SK-N-SH treated with all-trans-retinoic acid at 6 μM for 48 hours (cell line): Measurements from ENCODE around the gene GNL1.

Source experiments
- ATAC-seq: fragments of 200-7000 bp; cut with Tn5 transposase; 3 replicates; pipeline ENCODE4 v1.9.1; 2020; ENCODE audit warnings: mild to moderate bottlenecking, moderate library complexity
- ARNTL ChIP-seq: fragments of 450-650 bp; formaldehyde crosslinking; IDR thresholded peaks from 2 replicates; pipeline ENCODE4 v1.5.0; 2020; ENCODE audit warnings: low read depth, mild to moderate bottlenecking, moderate library complexity, borderline replicate concordance
- BACH2 ChIP-seq: fragments of 250-450 bp; sonication (Bioruptor Pico); IDR thresholded peaks from 2 replicates; pipeline ENCODE4 v1.9.0; 2021; ENCODE audit warnings: mild to moderate bottlenecking, borderline replicate concordance
- CSDC2 ChIP-seq: fragments of 250-450 bp; sonication (Bioruptor Pico); IDR thresholded peaks from 2 replicates; pipeline ENCODE4 v1.5.0; 2020; ENCODE audit warnings: mild to moderate bottlenecking, moderate library complexity
- CSRNP3 ChIP-seq: fragments of 250-450 bp; sonication (Bioruptor Pico); IDR thresholded peaks from 2 replicates; pipeline ENCODE4 v1.5.1; 2021; ENCODE audit warnings: mild to moderate bottlenecking, moderate library complexity
- ESRRG ChIP-seq: fragments of 250-450 bp; sonication (Bioruptor Pico); IDR thresholded peaks from 2 replicates; pipeline ENCODE4 v1.6.1; 2021; ENCODE audit warnings: mild to moderate bottlenecking
- ISL1 ChIP-seq: fragments of 250-450 bp; sonication (Bioruptor Pico); IDR thresholded peaks from 2 replicates; pipeline ENCODE4 v2.1.2; 2022; ENCODE audit warnings: mild to moderate bottlenecking, moderate library complexity
- OSR1 ChIP-seq: fragments of 250-450 bp; sonication (Bioruptor Pico); IDR thresholded peaks from 2 replicates; pipeline ENCODE4 v1.8.0; 2022; ENCODE audit warnings: moderate library complexity, mild to moderate bottlenecking, inconsistent platforms
- RARB ChIP-seq: fragments of 250-450 bp; sonication (Bioruptor Pico); IDR thresholded peaks from 2 replicates; pipeline ENCODE4 v1.8.0; 2021; ENCODE audit warnings: mild to moderate bottlenecking, moderate library complexity
- SNAI2 ChIP-seq: fragments of 250-450 bp; sonication (Bioruptor Pico); IDR thresholded peaks from 2 replicates; pipeline ENCODE4 v1.5.0; 2020; ENCODE audit warnings: mild to moderate bottlenecking, moderate library complexity
- TCF4 ChIP-seq: fragments of 250-450 bp; sonication (Bioruptor Pico); IDR thresholded peaks from 2 replicates; pipeline ENCODE4 v1.8.0; 2021; ENCODE audit warnings: mild to moderate bottlenecking, moderate library complexity, borderline replicate concordance
- TOX ChIP-seq: fragments of 250-450 bp; sonication (Bioruptor Pico); IDR thresholded peaks from 2 replicates; pipeline ENCODE4 v1.8.0; 2021; ENCODE audit warnings: mild to moderate bottlenecking, moderate library complexity, borderline replicate concordance
- ZC3H10 ChIP-seq: fragments of 250-450 bp; sonication (Bioruptor Pico); IDR thresholded peaks from 2 replicates; pipeline ENCODE4 v1.5.1; 2021; ENCODE audit warnings: mild to moderate bottlenecking, moderate library complexity
- ZFP3 ChIP-seq: fragments of 250-450 bp; sonication (Bioruptor Pico); IDR thresholded peaks from 2 replicates; pipeline ENCODE4 v1.5.0; 2020; ENCODE audit warnings: mild to moderate bottlenecking, moderate library complexity
- ZFP30 ChIP-seq: fragments of 450-650 bp; formaldehyde crosslinking; IDR thresholded peaks from 2 replicates; pipeline ENCODE4 v1.5.0; 2022; ENCODE audit warnings: mild to moderate bottlenecking, moderate library complexity
- ZNF565 ChIP-seq: fragments of 450-650 bp; formaldehyde crosslinking; conservative IDR thresholded peaks from 2 replicates; pipeline ENCODE4 v1.5.0; 2020; ENCODE audit warnings: low read depth, mild to moderate bottlenecking, moderate library complexity
- ZNF8 ChIP-seq: fragments of 450-650 bp; formaldehyde crosslinking; IDR thresholded peaks from 2 replicates; pipeline ENCODE4 v1.5.0; 2020; ENCODE audit warnings: mild to moderate bottlenecking, moderate library complexity
- TF ChIP-seq, protein P1 (sequence below): fragments of 250-450 bp; sonication (Bioruptor Pico); IDR thresholded peaks from 2 replicates; pipeline ENCODE4 v1.5.1; 2020; ENCODE audit warnings: low read depth, mild to moderate bottlenecking, moderate library complexity
- TF ChIP-seq, protein P2 (sequence below): fragments of 250-450 bp; sonication (Bioruptor Pico); IDR thresholded peaks from 2 replicates; pipeline ENCODE4 v1.8.0; 2020; ENCODE audit warnings: mild to moderate bottlenecking, moderate library complexity, borderline replicate concordance
- TF ChIP-seq, protein P3 (sequence below): fragments of 250-450 bp; sonication (Bioruptor Pico); IDR thresholded peaks from 2 replicates; pipeline ENCODE4 v1.8.0; 2021; ENCODE audit warnings: low read depth, mild to moderate bottlenecking, moderate library complexity, borderline replicate concordance
- TF ChIP-seq, protein P4 (sequence below): fragments of 250-450 bp; sonication (Bioruptor Pico); IDR thresholded peaks from 2 replicates; pipeline ENCODE4 v1.5.0; 2020; ENCODE audit warnings: mild to moderate bottlenecking, moderate library complexity

Gene GNL1

DNA sequence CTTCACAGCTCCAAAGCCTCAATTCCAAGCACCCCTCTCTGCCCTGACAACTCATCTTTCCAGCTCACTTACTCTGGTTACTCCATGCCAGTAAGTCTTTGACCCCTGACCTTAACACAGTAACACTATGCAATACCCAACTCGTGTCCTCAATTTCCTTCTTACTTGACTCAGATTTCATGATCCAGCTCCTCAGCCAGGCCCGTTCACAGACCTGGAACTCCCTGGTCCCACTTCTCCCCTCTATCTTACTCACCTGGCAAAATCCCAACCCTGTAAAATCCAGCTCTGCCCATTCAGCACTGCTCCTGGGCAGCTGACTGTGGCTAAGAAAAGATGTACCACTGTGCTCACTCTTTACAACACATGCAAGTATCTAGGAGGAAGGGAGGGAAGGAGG lies 7.9 kb downstream of the GNL1 start:
- TF ChIP-seq, protein P1, sequence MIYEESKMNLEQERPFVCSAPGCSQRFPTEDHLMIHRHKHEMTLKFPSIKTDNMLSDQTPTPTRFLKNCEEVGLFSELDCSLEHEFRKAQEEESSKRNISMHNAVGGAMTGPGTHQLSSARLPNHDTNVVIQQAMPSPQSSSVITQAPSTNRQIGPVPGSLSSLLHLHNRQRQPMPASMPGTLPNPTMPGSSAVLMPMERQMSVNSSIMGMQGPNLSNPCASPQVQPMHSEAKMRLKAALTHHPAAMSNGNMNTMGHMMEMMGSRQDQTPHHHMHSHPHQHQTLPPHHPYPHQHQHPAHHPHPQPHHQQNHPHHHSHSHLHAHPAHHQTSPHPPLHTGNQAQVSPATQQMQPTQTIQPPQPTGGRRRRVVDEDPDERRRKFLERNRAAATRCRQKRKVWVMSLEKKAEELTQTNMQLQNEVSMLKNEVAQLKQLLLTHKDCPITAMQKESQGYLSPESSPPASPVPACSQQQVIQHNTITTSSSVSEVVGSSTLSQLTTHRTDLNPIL (CRISPR knock-in tag) = no peak
- TF ChIP-seq ARNTL (CRISPR knock-in tag) (no peak), ZNF565 (CRISPR knock-in tag) (no peak), ZC3H10 (no peak)
- TF ChIP-seq, protein P2, sequence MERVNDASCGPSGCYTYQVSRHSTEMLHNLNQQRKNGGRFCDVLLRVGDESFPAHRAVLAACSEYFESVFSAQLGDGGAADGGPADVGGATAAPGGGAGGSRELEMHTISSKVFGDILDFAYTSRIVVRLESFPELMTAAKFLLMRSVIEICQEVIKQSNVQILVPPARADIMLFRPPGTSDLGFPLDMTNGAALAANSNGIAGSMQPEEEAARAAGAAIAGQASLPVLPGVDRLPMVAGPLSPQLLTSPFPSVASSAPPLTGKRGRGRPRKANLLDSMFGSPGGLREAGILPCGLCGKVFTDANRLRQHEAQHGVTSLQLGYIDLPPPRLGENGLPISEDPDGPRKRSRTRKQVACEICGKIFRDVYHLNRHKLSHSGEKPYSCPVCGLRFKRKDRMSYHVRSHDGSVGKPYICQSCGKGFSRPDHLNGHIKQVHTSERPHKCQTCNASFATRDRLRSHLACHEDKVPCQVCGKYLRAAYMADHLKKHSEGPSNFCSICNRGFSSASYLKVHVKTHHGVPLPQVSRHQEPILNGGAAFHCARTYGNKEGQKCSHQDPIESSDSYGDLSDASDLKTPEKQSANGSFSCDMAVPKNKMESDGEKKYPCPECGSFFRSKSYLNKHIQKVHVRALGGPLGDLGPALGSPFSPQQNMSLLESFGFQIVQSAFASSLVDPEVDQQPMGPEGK (CRISPR knock-in tag) = no peak
- TF ChIP-seq, protein P3, sequence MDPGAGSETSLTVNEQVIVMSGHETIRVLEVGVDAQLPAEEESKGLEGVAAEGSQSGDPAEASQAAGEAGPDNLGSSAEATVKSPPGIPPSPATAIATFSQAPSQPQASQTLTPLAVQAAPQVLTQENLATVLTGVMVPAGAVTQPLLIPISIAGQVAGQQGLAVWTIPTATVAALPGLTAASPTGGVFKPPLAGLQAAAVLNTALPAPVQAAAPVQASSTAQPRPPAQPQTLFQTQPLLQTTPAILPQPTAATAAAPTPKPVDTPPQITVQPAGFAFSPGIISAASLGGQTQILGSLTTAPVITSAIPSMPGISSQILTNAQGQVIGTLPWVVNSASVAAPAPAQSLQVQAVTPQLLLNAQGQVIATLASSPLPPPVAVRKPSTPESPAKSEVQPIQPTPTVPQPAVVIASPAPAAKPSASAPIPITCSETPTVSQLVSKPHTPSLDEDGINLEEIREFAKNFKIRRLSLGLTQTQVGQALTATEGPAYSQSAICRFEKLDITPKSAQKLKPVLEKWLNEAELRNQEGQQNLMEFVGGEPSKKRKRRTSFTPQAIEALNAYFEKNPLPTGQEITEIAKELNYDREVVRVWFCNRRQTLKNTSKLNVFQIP (CRISPR knock-in tag) = no peak
- no peak for ATAC-seq

GRCh38 chr6:30547454-30547853 lies 8.8 kb downstream of the GNL1 start:
- TF ChIP-seq RARB (CRISPR knock-in tag) = no peak
- TF ChIP-seq, protein P1 (CRISPR knock-in tag) = no peak
- TF ChIP-seq ISL1 = no peak
- no peak for TF ChIP-seq CSDC2 (CRISPR knock-in tag)
- no peak for TF ChIP-seq TCF4
- TF ChIP-seq, protein P3 (CRISPR knock-in tag) = no peak
- TF ChIP-seq ZFP3 (CRISPR knock-in tag) = no peak
- TF ChIP-seq, protein P4, sequence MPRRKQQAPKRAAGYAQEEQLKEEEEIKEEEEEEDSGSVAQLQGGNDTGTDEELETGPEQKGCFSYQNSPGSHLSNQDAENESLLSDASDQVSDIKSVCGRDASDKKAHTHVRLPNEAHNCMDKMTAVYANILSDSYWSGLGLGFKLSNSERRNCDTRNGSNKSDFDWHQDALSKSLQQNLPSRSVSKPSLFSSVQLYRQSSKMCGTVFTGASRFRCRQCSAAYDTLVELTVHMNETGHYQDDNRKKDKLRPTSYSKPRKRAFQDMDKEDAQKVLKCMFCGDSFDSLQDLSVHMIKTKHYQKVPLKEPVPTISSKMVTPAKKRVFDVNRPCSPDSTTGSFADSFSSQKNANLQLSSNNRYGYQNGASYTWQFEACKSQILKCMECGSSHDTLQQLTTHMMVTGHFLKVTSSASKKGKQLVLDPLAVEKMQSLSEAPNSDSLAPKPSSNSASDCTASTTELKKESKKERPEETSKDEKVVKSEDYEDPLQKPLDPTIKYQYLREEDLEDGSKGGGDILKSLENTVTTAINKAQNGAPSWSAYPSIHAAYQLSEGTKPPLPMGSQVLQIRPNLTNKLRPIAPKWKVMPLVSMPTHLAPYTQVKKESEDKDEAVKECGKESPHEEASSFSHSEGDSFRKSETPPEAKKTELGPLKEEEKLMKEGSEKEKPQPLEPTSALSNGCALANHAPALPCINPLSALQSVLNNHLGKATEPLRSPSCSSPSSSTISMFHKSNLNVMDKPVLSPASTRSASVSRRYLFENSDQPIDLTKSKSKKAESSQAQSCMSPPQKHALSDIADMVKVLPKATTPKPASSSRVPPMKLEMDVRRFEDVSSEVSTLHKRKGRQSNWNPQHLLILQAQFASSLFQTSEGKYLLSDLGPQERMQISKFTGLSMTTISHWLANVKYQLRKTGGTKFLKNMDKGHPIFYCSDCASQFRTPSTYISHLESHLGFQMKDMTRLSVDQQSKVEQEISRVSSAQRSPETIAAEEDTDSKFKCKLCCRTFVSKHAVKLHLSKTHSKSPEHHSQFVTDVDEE (CRISPR knock-in tag) = no peak
- no peak for TF ChIP-seq ZNF8 (CRISPR knock-in tag)
- TF ChIP-seq ARNTL (CRISPR knock-in tag) = no peak
- no peak for TF ChIP-seq ZNF565 (CRISPR knock-in tag)
- TF ChIP-seq SNAI2 (CRISPR knock-in tag) = no peak
- TF ChIP-seq TOX = no peak
- no peak for TF ChIP-seq CSRNP3 (CRISPR knock-in tag)
- TF ChIP-seq ZFP30 (CRISPR knock-in tag) = no peak
- no peak for TF ChIP-seq OSR1 (CRISPR knock-in tag)
- no peak for TF ChIP-seq ESRRG (CRISPR knock-in tag)
- TF ChIP-seq BACH2 (CRISPR knock-in tag) = no peak
- no peak for ATAC-seq
